ENCODE data around the gene FBXW8.

The FBXW8 gene

DNA sequence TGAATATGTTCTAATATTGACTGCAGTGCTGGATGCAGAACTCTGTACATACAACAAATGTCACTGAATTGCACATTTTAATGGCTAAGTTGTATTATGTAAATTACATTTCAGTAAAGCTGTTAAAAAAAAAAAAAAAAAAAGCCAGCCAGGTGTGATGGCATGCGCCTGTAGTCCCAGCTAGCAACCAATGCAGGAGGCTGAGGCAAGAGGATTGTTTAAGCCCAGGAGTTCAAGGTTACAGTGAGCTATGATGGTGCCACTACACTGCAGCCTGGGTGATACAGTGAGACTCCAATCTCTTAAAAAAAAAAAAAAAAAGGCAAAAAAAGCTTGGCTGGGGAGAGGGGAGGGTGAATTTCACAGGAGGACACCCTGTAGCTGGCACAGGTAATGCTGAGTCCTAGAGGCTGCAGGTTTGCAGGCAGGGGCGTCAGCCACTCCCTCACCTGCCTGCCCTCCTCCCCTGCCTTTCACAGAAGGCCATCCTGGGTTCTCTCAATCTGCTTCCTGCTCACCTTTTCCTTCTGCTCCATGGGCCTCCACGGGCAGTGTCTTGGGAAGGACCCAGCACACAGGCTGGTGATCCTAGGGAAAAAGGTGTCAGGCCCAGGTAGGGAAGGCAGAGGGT is 147.8 kb downstream of the FBXW8 start:
- no peak for DNase-seq

DNA sequence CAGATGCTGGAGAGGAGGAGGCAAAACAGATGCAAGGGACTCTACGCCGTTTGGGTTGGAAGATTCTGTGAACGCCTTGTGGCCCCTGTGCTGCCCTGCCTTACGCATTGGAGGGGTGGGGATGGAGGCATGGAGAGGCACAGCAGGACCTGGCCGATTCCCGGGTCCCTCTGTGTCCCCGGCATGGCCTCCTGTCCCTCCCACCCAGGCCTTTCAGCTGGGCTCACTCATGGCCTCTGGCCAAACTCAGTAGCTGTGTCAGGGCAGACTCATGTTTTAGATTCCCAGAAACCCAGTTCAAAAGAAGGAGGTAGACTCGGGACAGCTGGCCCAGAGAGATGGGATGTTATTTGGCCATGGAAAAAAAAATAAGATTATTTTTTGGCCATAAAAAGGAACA is 148.4 kb downstream of the FBXW8 start:
- no peak for DNase-seq

DNA sequence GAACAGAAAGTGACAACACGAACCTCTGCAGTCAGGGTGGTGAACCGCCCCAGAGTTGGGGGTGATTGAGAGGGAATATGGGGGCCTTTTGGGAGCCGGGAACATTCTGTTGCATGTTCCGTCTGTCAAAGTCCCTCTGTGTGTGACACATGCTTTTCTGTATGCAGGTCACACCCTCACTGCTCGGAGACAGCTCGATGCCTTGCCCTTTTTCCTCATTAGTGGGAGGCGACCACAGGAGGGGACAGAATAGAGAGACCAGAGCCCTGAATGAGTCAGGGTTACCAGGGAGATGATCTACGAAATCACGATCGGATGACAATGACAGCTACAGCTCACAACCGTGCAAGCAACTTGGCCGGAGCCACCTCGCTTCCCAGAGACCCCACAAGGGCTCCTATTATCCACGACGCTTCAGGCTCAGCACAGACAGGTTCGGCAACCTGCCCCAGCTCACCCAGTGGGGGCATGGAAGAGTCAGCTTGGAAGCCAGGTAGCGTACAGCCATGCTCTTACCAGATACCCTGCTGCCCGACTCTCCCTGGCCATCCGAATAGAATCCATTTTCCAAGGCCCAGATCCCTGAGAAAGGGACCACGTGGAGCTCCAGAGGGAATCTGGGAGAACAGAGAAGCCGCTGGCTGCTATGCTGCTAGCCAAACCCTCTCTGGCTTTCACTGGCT is 149.6 kb downstream of the FBXW8 start:
- no peak for DNase-seq

- no peak for DNase-seq
Observed at GRCh38 chr12:117060929-117061305, 150.2 kb downstream of the FBXW8 start.

DNA sequence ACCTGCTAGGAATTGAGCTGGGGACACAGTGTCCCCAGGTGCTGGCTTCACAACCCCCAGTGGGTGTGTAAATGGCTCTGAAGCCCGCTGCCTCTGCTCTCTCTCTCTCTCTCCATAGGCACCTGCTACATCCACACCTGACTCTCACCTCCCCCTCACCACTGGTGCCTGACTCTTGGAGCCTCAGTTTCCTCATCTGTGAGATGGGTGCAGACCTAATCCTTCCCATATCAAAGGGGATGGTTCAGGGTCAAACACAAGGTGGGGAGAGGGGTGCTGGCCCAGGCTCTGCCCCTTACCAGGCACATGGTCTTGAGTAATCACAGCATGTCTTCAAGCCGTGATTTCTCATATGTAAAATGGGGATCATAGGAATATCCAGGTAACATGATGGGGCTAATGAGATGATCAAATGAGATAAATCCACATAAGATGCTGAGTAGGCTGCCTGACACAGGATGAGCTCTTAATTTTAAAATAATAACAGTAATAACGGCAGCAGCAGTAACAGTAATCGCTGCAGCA is 150.9 kb downstream of the FBXW8 start:
- DNase-seq: no peak

GRCh38 chr12:117063162-117063911 is 152.6 kb downstream of the FBXW8 start:
- DNase-seq: no peak

- DNase-seq: no peak
Observed at GRCh38 chr12:117064049-117064448, 153.3 kb downstream of the FBXW8 start.

- DNase-seq: no peak
Observed at GRCh38 chr12:117064596-117064995, 153.8 kb downstream of the FBXW8 start.

DNA sequence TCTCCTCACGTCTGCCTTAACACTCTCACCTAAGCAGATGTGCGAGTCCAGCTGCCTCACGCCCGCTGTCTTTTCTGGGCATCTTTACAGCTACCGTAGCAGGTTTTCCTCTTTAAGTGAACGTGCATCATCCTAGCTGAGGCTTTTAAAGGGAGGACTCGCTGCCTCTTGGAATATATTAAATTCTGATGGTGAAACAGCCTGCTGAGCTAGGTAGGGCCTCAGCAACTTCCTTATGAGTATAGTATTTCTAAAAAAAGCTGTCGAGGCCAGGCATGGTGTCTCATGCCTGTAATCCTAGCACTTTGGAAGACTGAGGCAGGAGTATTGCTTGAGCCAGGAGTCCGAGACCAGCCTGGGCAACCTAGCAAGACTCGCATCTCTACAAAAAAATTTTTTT is 156.3 kb downstream of the FBXW8 start:
- DNase-seq: no peak

GRCh38 chr12:117067638-117068037 is 156.9 kb downstream of the FBXW8 start:
- DNase-seq: no peak

DNA sequence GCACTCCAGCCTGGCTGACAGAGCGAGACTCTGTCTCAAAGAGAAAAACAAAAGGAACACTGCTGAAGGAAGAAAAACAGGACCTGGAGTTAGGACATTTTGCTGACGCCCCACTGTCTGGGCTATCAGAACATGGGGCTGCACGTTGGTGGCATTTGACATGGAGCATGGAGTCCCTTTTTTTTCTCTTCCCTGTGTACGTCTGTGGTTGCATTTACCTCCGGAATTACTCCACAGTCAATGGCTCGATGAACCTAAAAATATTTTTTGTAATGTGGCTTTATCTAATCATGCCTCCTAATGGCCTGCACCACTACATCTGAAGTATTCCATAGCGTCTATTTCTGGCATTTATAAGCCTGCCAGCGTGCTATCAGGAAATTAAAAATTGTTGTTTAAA is 157.7 kb downstream of the FBXW8 start:
- no peak for DNase-seq

DNA sequence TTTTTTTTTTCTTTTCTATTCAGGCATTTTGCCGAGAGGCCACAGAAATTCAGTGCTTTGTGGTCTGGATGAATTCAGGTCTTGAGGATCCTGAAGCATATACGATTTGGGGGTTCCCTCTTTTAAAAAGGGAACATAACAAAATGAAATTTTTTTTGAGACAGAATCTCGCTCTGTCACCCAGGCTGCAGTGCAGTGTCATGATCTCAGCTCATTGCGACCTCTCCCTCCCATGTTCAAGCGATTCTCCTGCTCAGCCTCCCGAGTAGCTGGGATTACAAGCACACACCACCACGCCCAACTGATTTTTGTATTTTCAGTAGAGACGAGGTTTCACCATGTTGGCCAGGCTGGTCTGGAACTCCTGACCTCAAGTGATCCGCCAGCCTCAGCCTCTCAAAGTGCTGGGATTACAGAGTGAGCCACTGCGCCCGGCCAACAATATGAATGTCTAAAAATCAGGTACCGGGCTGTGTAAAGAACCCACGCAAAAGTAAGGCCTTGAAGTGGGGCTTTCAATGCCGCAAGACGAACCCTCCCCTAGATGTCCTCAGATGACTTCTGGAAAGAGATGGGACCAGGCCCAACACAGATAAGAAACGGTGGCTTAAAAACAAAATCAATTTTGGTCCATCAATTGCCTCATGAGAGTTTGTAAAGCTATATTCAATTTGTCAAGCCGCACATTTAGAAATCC is 158.5 kb downstream of the FBXW8 start:
- no peak for DNase-seq

DNA sequence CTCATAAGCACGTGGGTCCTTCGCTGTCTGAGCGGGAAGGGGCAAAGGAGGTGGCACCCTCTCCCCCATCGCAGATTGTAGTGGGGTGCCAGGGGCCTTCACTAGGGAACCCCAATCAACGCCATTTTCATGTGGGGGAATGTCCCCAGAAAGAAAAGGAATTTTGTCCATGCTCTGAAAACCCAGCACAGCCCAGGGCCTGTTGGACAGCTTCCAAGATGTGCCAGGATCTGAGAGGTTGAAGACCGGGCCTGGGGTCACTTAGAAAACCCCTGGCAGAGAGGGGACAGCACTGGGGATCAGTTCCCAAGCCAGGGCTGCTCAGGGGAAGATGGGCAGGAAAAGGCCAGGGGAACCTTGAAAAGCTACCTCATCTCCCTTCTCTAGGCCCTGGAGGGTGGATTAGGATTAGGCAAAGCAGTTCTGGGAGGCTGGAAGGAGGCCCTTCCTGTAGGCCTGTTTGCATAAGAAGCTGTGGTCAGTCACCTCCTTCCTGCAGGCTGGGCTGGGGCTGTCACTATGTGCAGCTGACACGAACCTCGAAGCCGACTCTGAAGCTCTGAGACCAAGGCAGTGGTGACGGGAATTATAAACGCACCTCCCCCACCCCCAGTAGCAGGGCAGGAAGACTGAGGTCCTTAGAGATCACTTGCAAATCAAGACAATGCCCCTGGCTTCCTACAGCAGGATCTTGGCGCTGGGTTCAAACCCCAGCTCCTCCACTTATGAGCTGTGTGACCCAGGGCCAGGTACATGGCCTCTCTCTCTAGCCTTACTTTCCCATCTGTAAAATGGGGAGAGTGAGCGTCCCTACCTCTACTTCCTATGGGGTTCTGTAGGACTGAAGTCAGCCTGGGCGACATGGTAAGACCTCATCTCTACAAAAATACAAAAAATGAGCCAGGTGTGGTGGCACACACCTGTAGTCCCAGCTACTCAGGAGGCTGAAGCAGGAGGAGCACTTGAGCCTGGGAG is 159.5 kb downstream of the FBXW8 start:
- no peak for DNase-seq

- DNase-seq: no peak
Observed at GRCh38 chr12:117071009-117071408, 160.3 kb downstream of the FBXW8 start.

- no peak for DNase-seq
Observed at GRCh38 chr12:117072106-117072505, 161.4 kb downstream of the FBXW8 start.

- no peak for DNase-seq
Observed at GRCh38 chr12:117072736-117073490, 162.2 kb downstream of the FBXW8 start.

DNA sequence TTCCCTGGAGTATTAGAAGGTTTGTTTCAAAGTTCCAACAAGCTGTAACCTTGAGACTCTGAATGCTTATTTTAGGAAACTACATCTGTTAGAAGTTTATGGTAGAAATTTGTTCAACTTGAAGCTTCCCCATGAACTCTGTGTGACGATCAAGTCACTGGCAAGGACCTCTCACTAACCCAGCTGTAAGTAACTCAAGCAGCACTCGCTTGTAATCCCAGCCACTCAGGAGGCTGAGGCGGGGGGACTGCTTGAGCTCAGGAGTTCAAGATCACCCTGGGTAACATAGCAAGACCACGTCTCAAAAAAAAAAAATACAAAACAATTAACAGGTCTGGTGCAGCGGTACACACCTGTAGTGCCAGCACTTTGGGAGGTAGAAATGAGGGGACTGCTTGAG is 162.9 kb downstream of the FBXW8 start:
- no peak for DNase-seq

DNA sequence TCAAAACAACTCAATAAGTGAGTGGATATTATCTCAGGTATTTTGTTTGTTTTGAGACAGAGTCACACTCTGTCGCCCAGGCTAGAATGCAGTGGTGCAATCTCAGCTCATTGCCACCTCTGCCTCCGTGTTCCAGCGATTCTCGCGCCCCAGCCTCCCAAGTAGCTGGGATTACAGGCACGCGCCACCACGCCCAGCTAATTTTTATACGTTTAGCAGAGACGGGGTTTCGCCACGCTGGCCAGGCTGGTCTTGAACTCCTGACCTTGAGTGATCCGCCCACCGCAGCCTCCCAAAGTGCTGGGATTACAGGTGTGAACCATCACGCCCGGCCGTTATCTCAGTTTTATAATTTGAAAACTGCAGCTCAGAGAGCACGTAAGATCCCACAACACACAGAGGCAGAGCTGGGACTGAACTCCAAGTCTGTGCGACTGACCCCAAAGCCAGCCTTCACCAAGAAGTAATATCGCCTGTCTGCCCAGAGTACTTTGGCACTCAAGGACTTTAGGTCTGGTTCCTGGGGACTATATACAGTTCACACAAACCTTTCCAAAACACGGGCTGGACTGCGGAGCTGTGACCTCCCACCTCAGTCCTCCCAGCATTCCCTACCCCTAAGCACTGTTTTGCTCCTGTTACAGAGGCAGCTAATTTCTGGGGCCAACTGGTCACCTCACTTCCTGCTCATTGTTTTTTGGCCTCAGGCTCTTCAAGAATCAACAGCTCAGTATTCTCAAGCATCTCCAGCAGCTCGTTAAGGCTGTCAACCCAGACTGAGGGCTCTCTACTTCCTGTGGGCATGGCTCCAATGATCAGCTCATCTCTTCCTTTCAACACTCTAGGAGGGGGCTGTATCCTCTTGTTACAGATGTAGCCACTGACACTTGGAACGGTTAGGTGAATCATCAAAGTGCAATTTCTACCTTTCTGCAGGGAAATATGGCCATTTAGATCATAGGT is 165.9 kb downstream of the FBXW8 start:
- DNase-seq: no peak

GRCh38 chr12:117079487-117079886 is 168.7 kb downstream of the FBXW8 start:
- no peak for DNase-seq

- DNase-seq: no peak
Observed at GRCh38 chr12:117080661-117081144, 170.0 kb downstream of the FBXW8 start.

Data from fibroblast of skin of abdomen (primary cell).